Breast epithelium (tissue), 4 donors: ENCODE results near the gene PRKCSH. TPM values are rescaled to one million over a fixed set of nuclear protein-coding genes. Genes with fewer than 3 reads are reported as not detected.
"Not testable (repeated sequence)": the region's sequence is repeated elsewhere in the genome, so short reads cannot be mapped to it uniquely, and the experiment has no call there.

Experiments
- DNase-seq, 2 donors: peaks; one replicate each; pipeline ENCODE4 v3.0.0-alpha.2; 2019; ENCODE audit warnings: low spot score in 2 of 2
- H3K27ac ChIP-seq, 2 donors: fragments of 200-600 bp; sonication (generic) in 1 of 2; one replicate each; pipeline ENCODE4 v1.5.1; 2016 to 2019; ENCODE audit warnings: mild to moderate bottlenecking in 1 of 2
- H3K27me3 ChIP-seq, 2 donors: fragments of 200-600 bp; sonication (generic) in 1 of 2; one replicate each; pipeline versions ENCODE4 v1.5.1 to v1.6.0; 2017 to 2019; ENCODE audit warnings: control low read depth in 1 of 2, mild to moderate bottlenecking in 1 of 2
- H3K36me3 ChIP-seq: fragments of 200-600 bp; one replicate; pipeline ENCODE4 v1.5.1; 2019
- H3K4me1 ChIP-seq, 2 donors: fragments of 200-600 bp; sonication (generic); one replicate each; pipeline ENCODE4 v1.5.1; 2016 to 2019; ENCODE audit warnings: control low read depth in 1 of 2
- H3K4me3 ChIP-seq, 3 donors: fragments of 200-600 bp; sonication (generic); 1 replicate in 2 of 3; 2 replicates in 1 of 3; pipeline ENCODE4 v1.5.1; 2016 to 2019; ENCODE audit warnings: mild to moderate bottlenecking in 3 of 3, moderate library complexity in 2 of 3
- H3K9me3 ChIP-seq, 2 donors: fragments of 200-600 bp; sonication (generic) in 1 of 2; one replicate each; pipeline ENCODE4 v1.5.1; 2016 to 2019; ENCODE audit warnings: control low read depth in 1 of 2
- CTCF ChIP-seq, 3 donors: fragments of 450-650 bp; IDR thresholded peaks; one replicate each; pipeline ENCODE4 v1.5.1; 2016 to 2017; ENCODE audit warnings: antibody characterized with exemption in 3 of 3, mild to moderate bottlenecking in 3 of 3, moderate library complexity in 3 of 3
- POLR2A ChIP-seq: fragments of 450-650 bp; IDR thresholded peaks from one replicate; pipeline ENCODE4 v1.6.1; 2016; ENCODE audit warnings: antibody characterized with exemption, mild to moderate bottlenecking, moderate library complexity
- POLR2AphosphoS5 ChIP-seq, 3 donors: sonication (generic); formaldehyde crosslinking; IDR thresholded peaks; one replicate each; pipeline ENCODE4 v1.6.1; 2017; ENCODE audit warnings: antibody characterized with exemption in 3 of 3
- intact Hi-C: fragments of 100-400 bp; cut with DNase I; formaldehyde crosslinking; loops from one replicate; pipeline ENCODE4 v1.15.1; 2023; ENCODE audit warnings: low total_unique reads
- total RNA-seq, 3 donors: library from RNA; depleted of rRNA; stranded (reverse); fragments of >200 nt; gene quantifications; one replicate each; pipeline ENCODE4 v1.1.0, GENCODE V29; 2016

Gene PRKCSH
- total RNA-seq, 3 donors from 2014 or later = 69.5 to 95.9 (median 92.1) TPM

- Histone ChIP-seq H3K27ac (no peak overlapping the region), H3K27me3 (no peaks in the 10 kb centered on the region), H3K4me3 (no peak overlapping the region), H3K4me1 (no peaks in the 10 kb centered on the region), H3K36me3 (no peaks in the 10 kb centered on the region), H3K9me3 (no peaks in the 10 kb centered on the region)
- no peak for DNase-seq
- no peak for TF ChIP-seq CTCF (IDR thresholded peaks at IDR 0.05)
- intact Hi-C loops = no loop called here
Measured at GRCh38 chr19:11464333-11465265, 29.2 kb downstream of the PRKCSH start.

GRCh38 chr19:11465600-11465999, 30.2 kb downstream of the PRKCSH start:
- H3K27ac ChIP-seq = no peak overlapping the region
- H3K36me3 ChIP-seq = no peaks in the 10 kb centered on the region
- no peaks in the 10 kb centered on the region for H3K27me3 ChIP-seq
- no peaks in the 10 kb centered on the region for H3K4me1 ChIP-seq
- no peak for DNase-seq
- intact Hi-C loops = no loop called here
- TF ChIP-seq CTCF (IDR thresholded peaks at IDR 0.05) = no peak
- no peak for TF ChIP-seq POLR2A
- no peak for TF ChIP-seq POLR2AphosphoS5 (IDR thresholded peaks at IDR 0.05)
- H3K4me3 ChIP-seq = no peak overlapping the region
- H3K9me3 ChIP-seq = no peaks in the 10 kb centered on the region

- H3K4me3 ChIP-seq, H3K9me3 ChIP-seq, intact Hi-C loops, H3K36me3 ChIP-seq, H3K27me3 ChIP-seq, H3K27ac ChIP-seq, DNase-seq, H3K4me1 ChIP-seq: not testable (repeated sequence)
Measured at GRCh38 chr19:11468266-11468845, 32.9 kb downstream of the PRKCSH start.

- Histone ChIP-seq H3K27ac (no peak overlapping the region), H3K27me3 (no peaks in the 10 kb centered on the region), H3K4me1 (no peaks in the 10 kb centered on the region), H3K36me3 (no peaks in the 10 kb centered on the region), H3K4me3 (no peak overlapping the region), H3K9me3 (no peaks in the 10 kb centered on the region)
- no peak for TF ChIP-seq POLR2A
- no peak for TF ChIP-seq POLR2AphosphoS5 (IDR thresholded peaks at IDR 0.05)
- no peak for TF ChIP-seq CTCF (IDR thresholded peaks at IDR 0.05)
- intact Hi-C loops = no loop called here
- no peak for DNase-seq
Measured at GRCh38 chr19:11473725-11474124, 38.3 kb downstream of the PRKCSH start.

DNA sequence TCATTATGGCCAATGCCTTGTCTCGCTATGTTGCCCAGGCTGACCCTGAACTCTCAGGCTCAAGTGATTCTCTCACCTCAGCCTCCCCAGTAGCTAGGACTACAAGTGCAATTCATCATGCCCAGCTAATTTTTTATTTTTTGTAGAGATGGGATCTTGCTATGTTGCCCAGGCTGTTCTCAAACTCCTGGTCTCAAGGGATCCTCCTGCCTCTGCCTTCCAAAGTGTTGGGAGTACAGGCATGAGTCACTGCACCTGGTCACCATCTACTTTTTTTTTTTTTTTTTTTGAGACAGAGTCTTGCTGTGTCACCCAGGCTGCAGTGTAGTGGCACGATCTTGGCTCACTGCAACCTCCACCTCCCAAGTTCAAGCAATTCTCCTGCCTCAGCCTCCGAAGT, 39.9 kb downstream of the PRKCSH start:
- H3K4me1 ChIP-seq, H3K9me3 ChIP-seq, intact Hi-C loops, DNase-seq, H3K36me3 ChIP-seq, H3K27ac ChIP-seq, H3K4me3 ChIP-seq: not testable (repeated sequence)
- peaks cover 6 to 12% of the 10 kb centered on the region in 2 donors for H3K27me3 ChIP-seq

GRCh38 chr19:11475861-11476260, 40.4 kb downstream of the PRKCSH start:
- Histone ChIP-seq H3K36me3 (no peaks in the 10 kb centered on the region), H3K9me3 (no peaks in the 10 kb centered on the region), H3K4me1 (peaks cover 0 to 9% of the 10 kb centered on the region in 2 donors), H3K27me3 (peaks cover 11 to 17% of the 10 kb centered on the region in 2 donors), H3K4me3 (no peak overlapping the region), H3K27ac (no peak overlapping the region)
- TF ChIP-seq POLR2A (no peak), POLR2AphosphoS5 (IDR thresholded peaks at IDR 0.05) (no peak), CTCF (IDR thresholded peaks at IDR 0.05) (no peak)
- intact Hi-C loops = no loop called here
- no peak for DNase-seq
